DMS153 treated with DMSO at 0.1 percent for 48 hours (cell line): ENCODE data around the gene KMT2D.

ENCODE experiments used
- DNase-seq: peaks from one replicate; lab custom pipeline; 2025; ENCODE audit not compliant: unreplicated experiment; lab: John Stamatoyannopoulos, UW

KMT2D gene

GRCh38 chr12:49021292-49021915 is 39.2 kb downstream of the KMT2D start:
- DNase-seq: no peak

DNA sequence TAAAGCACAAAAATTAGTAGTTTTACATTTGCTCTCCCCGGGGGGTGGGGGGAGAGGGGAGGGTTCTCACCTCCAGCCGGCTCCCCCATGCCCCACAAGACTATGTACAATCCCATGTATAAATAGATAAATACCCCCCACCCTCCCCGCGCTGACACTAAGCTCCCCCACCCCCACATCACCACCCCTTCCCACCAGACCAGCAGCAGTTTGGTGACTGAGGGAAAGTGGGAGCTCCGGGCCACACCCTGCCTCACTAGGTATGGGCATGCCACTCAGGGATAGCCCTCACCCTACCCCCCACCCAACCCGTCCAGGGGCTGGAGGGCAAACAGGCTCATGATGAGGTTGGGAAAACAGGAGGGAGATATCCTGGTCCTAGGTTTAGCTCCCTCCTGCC is 40.2 kb downstream of the KMT2D start:
- DNase-seq: no peak

GRCh38 chr12:49019443-49020324 is 40.9 kb downstream of the KMT2D start:
- DNase-seq: no peak

GRCh38 chr12:49019120-49019430 is 41.5 kb downstream of the KMT2D start:
- no peak for DNase-seq

- peak; percentile 94 for DNase-seq
Observed at GRCh38 chr12:49018261-49019119, 42.1 kb downstream of the KMT2D start, which contains the start of gene PRKAG1. Gene PRKAG1, minus strand, starts transcription at chr12:49018776. Its CDS starts 36 bp downstream, at chr12:49018740.

- DNase-seq: no peak
Observed at GRCh38 chr12:49017891-49018260, 42.7 kb downstream of the KMT2D start.

DNA sequence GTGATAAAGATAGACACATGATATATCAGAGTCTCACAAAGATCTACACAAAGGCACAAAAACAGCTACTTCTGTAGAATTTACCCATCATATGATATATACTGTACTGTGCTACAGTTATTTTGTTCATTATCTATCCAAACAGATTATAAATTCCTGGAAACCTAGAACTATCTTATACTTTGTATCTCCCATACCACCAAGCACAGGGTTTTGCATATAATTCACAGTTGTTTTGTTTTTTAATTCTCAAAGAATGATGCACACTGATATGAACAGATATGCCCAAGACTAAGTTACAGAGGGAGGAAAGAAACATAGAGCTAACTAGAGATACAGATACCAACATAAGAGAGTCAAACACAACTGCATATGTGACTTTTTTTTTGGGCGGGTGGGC is 45.4 kb downstream of the KMT2D start:
- DNase-seq: no peak

DNA sequence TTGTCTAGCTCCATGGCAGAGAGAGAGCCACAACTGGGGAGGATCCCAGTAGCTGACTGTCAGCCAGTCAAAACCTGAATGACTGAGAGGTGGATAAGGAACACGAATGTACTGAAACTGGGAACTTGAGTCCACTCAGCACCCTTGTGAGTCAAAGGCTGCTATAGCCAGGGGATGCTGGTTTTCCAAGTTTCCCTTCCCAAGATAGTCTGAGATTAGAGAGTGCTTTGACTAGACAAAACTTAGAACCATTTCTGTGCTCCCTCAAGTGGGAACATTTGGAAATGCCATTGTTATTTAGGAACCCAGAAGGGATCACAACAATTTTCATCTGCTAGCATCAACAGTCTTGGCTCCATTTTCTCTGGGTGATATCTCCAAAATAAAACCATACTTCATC is 46.0 kb downstream of the KMT2D start:
- no peak for DNase-seq

DNA sequence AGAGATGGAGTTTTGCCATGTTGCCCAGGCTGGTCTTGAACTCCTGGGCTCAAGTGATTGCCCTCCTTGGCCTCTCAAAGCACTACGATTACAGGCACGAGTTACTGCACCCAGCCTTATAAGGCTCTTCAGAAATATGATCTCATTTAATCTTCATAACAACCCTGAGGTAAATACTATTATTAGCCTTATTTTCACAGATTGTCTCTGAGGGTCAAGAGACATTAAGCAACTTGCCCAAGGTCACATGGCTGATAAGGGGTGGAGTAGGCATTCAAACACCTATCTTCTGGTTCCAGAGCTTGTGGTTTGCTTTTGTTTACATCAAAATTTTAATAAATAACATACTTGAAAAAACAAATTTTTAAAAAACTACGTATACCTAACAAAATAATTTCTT is 47.2 kb downstream of the KMT2D start:
- no peak for DNase-seq

GRCh38 chr12:49012739-49013138 is 47.9 kb downstream of the KMT2D start:
- no peak for DNase-seq
